ENCODE measurements around the gene TSPAN17.

The TSPAN17 gene

DNA sequence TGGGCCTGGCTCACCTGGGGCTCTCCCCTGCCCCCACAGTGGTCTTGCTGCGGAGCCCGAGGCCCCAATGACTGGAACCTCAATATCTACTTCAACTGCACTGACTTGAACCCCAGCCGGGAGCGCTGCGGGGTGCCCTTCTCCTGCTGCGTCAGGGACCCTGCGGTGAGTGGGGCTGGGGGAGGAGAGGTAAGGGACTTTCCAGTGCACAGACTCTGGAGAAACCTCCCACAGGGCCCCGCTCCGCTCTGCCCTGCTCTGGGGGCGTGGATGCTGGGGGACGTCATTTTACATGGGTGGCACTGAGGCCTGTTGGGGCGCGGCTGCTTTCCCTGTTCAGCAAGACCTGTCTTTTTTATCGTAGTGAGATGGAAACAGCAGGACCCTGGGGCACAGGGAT lies 7.6 kb downstream of the TSPAN17 start:
- DNase-seq (ENCODE audit: low read depth): no peak
- H3K4me3 ChIP-seq (ENCODE audit: low read depth, low read length): no peak overlapping the region

DNA sequence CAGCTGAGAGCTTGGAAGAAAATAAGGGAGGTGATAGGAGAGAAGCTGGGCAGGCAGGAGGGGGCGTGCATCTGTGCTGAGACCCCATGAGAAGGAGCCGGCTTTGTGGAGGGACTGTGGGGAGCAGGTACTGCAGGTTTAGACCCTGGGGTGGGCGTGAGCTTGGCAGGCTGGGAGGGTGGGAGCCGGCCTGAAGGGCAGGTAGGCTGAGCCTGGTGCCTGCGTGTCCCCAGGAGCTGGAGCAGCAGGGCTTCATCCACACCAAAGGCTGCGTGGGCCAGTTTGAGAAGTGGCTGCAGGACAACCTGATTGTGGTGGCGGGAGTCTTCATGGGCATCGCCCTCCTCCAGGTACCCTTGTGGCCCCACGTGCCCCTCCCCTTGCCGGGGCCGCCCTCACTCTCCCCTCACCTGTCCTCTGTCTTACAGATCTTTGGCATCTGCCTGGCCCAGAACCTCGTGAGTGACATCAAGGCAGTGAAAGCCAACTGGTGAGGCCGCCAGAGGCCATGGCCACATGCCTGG lies 9.2 kb downstream of the TSPAN17 start:
- no peak for DNase-seq (ENCODE audit: low read depth)
- no peak overlapping the region for H3K4me3 ChIP-seq (ENCODE audit: low read depth, low read length)

DNA sequence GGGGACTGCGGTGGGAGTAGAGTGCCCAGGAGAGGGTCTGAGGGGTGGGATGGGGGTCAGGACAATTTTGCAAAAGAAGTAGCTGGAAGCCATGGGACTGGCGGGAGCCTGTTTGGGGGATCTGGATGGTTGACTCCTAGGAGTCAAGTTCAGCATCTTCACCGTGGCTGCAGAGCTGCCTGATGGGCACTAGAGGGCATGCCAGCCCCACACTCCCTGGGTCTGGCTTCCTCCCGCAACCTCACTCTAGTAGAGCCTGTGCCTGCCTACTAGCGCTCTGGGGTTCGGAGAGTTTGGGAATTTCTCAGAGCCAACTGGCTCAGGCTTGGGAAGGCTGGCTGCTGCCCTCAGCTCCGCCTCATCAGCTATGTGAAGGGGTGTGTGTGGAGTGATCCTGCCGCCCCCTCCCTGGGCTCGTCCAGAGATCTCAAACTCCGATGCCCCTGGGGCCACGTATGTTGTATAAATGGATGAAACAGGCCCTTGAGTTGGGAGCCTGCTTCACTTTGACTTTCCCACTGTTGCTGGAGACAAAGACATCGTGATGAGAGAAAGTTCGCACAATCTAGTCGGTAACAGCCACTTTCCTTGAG lies 10.8 kb downstream of the TSPAN17 start:
- H3K4me3 ChIP-seq (ENCODE audit: low read depth, low read length): no peak overlapping the region
- DNase-seq (ENCODE audit: low read depth): no peak

DNA sequence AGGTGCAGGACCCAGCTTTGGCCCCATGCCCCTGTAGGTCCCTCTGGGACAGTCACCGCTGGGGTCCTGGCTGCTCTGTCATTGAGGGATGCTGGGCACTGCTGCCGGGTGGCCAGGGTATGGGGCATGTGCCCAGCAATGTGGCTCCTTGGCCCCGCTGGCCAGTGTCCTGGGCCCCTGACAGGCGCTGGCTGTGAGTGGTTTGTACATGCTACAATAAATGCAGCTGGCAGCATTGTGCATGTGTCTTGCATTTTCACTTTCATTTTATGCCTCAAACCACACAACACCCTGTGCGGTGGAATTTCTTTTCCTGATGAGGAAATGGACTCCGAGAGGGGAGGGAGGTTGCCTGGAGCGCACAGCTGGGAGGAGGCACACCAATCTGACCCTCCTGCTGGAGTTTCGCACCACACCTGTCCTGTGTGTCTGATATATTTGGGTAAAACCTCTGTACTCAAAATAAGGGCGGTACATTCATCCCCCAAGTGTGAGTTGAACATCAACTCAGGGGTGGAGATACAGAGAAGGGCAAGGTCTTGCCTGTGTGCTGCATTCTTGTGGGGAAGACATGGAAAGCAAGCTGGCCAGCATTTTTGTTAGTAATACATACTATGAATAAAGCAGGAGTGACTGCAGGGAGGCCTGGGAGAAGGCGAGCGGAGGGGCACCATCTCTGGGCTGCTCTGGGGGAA lies 11.7 kb downstream of the TSPAN17 start:
- DNase-seq (ENCODE audit: low read depth): peak; percentile 24
- H3K4me3 ChIP-seq (ENCODE audit: low read depth, low read length): no peak overlapping the region

DNA sequence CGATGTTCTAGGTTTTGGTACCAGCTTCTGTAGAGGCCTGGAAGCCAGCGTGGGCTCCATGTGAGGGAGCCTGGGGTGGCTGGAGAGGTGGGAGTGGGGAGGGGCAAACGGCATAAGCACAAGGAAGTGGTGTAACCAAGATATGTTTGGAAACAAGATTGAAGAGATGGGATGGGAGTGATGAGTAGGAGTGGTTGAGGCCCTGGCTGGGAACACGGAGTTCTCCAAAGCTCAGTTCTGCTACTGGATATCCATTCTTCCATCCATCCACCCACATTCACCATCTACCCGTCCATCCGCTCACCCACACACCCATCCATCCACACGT lies 12.2 kb downstream of the TSPAN17 start:
- no peak for DNase-seq (ENCODE audit: low read depth)
- H3K4me3 ChIP-seq (ENCODE audit: low read depth, low read length): no peak overlapping the region

DNA sequence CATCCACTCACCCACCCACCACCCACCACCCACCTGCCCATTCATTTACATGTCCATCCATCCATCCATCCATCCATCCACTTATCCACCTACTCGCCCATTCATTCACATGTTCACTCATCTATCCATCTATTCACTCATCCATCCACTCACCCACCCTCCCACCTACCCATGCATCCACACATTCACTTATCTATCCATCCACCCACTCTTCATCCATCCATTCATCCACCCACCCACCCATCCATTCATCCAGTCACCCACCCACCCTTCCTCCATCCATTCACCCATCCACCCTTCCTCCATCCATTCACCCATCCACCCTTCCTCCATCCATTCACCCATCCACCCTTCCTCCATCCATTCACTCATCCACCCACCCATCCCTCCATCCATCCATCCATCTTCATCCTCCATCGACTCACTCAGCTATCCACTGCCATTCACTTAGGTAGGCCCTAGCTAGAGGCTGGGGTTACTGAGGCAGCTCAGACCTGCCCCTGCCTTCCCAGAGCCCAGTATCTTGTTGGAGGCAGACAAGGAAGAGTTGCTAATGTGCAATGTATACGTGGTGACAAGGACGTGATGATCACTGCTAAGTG lies 12.7 kb downstream of the TSPAN17 start:
- H3K4me3 ChIP-seq (ENCODE audit: low read depth, low read length): no peak overlapping the region
- DNase-seq (ENCODE audit: low read depth): no peak

DNA sequence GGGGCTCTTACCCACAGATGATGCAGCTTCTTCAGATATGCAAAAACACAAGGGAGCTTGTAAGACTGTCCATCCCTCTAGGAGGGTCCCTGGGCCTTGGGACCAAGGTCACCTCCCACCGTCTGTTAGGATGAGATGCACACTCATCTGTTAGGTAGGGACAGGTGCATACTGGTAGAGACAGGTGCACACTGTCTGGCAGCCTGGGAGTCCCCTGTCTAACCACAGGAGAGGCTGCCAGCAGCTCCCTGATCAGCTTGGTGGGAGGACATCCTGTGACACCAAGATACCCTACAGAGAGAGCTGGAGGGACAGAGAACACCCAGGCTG lies 13.2 kb downstream of the TSPAN17 start:
- DNase-seq (ENCODE audit: low read depth): no peak
- no peak overlapping the region for H3K4me3 ChIP-seq (ENCODE audit: low read depth, low read length)

DNA sequence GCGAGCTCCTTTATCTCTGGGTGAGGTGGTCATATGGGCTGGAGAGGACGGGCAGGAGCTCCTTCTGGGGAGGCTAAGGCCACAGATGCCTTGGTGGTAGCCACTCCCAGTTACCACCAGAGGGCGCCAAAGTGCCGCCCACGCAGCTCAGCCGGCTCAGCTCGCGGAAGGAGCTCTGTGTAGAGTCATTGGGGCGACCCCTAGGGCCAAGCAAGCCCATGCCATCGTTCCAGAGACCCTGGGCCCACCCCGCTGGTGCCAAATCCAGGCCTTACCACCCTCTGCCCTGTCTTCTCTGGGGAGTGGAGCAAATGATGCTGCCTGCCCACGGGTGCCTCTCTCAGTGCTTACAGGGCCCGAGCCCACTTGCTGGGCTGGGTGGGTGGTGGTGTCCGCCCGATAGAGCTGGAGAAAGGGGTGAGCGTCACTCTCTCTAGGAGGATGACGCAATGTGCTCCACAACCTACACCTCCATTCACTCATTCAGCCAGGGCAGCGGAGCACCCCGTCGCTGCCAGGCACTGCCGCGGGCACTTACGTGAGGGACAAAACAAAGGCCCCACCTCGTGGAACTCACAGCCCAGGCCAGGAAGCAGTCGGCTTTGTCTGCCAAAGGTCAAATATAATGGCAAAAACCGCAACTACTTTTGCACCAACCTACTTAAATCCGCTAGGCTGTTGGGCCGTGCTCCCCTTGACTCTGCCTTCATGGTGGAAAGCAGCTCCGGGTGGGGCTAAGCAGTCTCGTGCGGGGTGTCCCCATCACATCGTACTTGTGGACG lies 13.8 kb downstream of the TSPAN17 start:
- no peak for DNase-seq (ENCODE audit: low read depth)

DNA sequence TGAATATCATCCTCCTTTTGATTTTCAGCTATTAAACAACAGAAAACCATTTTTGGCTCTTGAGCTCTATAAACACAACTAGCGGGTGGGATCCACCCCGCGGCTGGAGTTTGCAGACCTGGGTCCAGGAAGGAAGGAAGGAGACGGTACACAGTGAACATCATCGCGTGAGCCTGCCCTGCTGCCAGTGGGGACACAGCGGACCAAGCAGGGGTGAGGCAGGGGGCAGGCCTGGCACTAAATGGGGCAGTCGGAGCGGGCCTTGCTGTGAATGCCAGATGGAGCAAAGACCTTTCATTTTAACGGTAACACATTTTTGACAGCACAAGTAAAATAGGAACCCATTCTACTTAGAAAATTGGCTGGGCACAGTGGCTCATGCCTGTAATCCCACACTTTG lies 14.4 kb downstream of the TSPAN17 start:
- DNase-seq (ENCODE audit: low read depth): no peak
- H3K4me3 ChIP-seq (ENCODE audit: low read depth, low read length): no peak overlapping the region

More for the DNA sequence above, 13.8 kb downstream of the TSPAN17 start:
- H3K4me3 ChIP-seq (ENCODE audit: low read depth, low read length): no peak overlapping the region

DNA sequence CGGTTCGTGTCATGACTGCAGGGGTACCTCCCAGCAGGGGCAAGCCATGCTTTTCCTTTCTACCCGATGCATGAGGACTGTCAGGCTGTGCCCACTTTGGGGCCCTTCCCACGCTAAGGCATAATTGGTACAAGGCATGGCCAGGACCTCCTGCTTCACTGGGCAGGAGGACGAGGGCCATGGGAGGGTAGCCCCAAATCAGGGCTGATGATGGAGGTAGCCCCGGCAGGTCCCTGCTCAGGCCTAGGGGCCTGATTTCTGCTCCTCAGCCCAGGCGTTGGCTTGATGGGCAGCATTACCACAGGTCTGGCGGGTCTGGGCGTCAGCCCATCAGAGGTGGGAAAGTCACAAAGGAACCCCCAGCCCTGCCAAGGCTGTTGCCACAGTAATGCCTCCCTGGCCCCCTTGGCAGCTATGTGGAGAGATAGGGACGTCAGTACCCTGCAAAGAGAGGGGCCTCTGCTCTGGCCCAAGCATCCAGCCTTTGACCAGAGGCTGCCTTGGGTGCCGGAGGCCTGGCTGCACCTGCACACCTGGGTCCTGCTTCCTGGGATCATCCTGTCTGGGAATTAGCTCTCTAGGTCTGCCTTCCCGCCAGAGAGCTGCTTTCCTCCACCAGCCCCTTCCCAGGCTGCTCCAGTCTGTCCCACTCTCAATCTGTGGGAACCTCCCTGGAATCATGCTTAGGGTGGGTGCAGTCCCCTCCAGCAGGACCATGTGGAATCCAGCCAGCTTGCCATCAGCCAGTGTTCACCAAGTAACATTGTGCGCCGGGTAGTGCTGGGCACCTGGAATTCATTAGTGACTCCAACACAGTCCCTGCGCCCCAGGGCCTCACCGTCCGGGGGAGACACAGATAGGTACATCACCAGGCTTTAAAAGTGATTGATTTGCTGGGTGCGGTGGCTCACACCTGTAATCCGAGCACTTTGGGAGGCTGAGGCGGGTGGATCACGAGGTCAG lies 15.4 kb downstream of the TSPAN17 start:
- H3K4me3 ChIP-seq (ENCODE audit: low read depth, low read length): no peak overlapping the region
- no peak for DNase-seq (ENCODE audit: low read depth)

DNA sequence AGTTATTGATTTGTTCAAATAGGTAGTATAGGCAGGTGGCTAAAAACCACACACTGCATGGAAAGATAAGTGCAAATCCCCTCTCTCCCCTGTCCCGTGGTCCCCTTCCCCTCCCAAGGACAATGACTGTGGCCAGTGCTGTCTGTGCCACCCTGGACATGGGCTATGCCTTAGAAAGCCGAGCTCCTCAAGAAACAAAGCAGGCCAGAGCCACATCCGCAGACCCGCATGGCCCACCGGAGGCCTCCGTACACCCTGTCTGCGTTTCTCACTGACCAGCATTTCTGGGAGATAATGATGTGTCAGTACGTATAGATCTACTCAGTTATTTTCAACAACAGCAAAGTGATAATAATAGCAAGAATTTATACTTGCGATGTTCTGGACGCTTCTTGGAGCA lies 16.3 kb downstream of the TSPAN17 start:
- DNase-seq (ENCODE audit: low read depth): no peak
- H3K4me3 ChIP-seq (ENCODE audit: low read depth, low read length): no peak overlapping the region

DNA sequence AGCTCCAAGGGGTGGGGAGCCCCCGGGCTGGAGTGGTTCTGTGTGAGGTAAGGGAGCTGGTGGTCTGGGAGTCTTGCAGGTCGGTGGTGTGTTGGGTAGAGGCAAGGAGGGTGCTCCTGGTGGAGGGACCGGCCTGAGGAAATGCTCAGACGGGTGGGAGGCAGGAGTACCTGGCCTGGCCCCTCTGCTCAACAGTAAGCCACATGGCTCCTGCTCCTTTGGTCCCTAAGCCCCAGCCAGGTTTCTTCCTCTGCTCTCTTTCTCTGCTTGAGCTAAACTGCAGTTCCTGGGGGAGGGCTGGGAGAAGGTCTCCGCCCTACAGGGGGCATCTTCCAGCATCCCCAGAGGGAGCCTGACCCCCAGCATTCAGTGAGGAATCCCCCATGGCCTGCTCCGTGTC lies 17.2 kb downstream of the TSPAN17 start:
- no peak overlapping the region for H3K4me3 ChIP-seq (ENCODE audit: low read depth, low read length)
- no peak for DNase-seq (ENCODE audit: low read depth)

DNA sequence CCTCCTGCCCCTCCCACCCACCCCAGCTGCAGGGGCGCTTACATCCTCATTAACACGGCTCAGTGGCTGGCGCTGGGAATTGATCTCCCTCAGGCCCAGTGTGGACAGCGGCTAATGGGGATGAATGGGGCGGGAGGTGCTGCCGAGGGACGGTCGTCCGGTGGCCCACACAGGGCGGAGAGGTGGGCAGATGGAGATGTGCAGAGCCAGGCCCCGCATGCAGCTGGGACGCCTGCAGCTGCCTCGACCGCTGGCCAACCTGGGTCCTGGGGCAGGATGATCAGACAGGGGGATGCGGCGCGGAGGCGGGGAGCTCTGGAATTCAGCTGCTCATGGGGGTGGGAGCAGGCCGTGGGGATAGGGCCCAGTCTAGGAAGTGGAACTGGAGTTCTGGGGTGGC lies 17.6 kb downstream of the TSPAN17 start:
- H3K4me3 ChIP-seq (ENCODE audit: low read depth, low read length): no peak overlapping the region
- no peak for DNase-seq (ENCODE audit: low read depth)

DNA sequence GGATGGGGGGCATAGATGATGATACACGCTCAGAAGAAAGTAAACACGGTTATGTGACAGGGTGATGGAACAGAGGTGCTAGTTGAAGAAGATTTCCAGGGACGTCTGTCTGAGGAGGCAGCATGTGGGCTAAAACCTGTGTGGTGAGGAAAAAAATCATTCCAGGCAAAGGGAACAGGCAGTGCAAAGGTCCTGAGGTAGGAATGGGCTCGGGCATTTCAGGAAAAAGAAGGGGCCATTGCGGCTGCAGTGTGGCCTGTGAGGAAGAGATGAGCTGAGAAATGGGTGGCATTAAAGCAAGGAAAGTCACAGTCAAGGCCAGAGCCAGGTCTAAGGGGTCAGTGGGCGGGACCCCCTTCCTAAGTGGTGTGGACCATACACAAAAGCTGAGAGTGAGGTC lies 18.2 kb downstream of the TSPAN17 start:
- no peak overlapping the region for H3K4me3 ChIP-seq (ENCODE audit: low read depth, low read length)
- no peak for DNase-seq (ENCODE audit: low read depth)

DNA sequence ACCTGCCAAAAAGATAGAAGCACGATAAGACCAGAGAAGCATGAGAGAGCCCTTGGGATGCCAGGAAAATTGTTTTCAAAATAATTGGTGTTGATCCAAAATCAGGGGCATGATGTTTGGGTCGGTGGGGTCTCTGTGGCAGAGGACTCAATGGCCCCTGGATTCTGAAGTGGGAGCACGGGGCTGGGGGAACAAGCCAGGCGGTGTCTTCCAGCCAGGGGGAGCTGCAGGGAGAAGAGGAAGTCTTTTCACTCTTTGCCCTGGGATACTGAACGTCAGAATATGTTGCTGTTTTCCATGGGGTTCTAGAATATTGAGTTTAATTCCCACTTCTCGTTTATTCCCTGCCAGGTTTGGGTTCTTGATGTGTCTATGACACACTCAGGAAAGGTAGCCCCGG lies 20.4 kb downstream of the TSPAN17 start:
- H3K4me3 ChIP-seq (ENCODE audit: low read depth, low read length): no peak overlapping the region
- DNase-seq (ENCODE audit: low read depth): no peak

DNA sequence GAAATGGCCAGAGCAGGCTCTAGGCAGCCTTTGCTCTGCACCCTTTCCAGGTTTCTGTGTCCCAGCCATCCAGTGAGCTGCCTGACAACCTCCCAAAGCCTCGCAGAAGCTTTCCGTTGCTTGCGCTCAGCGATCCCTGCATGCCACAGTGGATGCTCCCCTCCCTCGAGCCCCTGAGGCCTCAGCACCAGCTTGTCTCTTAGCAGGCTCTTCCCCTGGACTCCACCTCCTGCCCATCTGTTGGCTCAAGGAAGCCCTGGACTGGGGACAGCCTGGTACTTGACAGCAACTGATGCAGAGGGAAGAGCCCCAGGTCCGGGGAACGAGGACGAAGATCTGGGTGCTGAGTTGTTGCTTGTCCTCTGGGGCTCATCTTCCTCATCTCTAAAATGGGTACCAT lies 23.2 kb downstream of the TSPAN17 start:
- no peak for DNase-seq (ENCODE audit: low read depth)
- H3K4me3 ChIP-seq (ENCODE audit: low read depth, low read length): no peak overlapping the region

DNA sequence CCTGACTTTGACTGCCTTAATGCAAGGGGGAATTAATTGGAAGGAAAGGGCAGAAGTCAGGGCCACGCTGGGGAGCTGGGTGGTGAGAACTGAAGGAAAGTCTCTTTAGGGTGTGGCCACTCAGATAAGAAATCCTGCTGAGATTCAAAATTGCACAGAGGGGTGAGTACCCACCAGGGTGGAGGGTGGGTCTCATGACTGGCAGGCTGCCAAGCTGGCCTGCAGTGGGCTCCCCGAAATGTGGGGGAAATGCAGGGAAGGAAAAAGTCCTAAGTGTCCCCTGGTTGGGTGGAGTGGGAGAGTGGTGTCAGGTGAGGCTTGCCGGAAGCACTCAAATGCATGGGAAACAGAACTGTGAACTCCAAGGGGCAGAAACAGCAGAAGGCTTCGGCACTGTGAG lies 24.1 kb downstream of the TSPAN17 start:
- DNase-seq (ENCODE audit: low read depth): no peak
- no peak overlapping the region for H3K4me3 ChIP-seq (ENCODE audit: low read depth, low read length)

DNA sequence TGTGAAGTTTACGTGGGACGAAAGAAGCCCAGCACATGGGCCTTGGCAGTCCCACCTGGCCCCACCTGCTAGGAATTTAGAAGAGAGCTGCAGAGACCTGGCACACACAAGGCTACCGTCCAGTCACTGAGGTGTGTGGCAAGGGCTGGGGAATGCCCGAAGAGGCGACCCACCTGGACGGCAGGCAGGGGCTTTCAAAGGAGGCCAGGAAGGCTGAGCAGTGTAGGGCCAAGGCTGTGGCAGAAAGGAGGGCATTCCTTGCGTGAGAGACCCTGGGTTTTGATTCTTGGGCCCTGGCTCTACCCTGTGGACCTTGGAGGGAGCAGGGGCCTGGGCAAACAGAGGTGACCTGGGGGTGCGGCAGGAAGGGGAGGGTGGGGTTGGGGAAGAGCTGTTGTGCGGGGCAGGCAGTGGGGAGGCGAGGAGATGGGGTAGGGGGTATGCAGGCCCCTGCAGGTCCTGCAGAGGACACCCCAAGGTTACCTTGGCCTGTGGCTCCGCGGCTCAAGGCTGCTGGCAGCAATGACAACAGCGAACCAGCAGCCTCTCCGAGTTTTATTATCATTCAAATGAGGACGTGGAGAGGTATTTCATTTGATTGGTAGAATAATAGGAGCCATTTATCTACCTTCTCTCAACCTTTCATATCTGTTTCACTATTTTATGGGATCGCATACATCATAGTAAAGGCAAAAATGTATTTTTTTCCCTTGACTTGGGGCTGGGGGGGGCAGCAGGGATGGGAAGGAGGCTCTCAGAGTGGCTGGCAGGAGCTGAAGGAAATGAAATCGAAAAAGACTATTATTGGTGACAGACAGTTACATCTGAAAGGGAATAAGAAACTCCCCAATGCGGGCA lies 24.8 kb downstream of the TSPAN17 start:
- no peak overlapping the region for H3K4me3 ChIP-seq (ENCODE audit: low read depth, low read length)
- no peak for DNase-seq (ENCODE audit: low read depth)

Measured in skeletal muscle cell (primary cell).